T-helper 2 cell treated with Interferon-gamma antibody and Interleukin-4, amounts not matched to agents 5 μg/mL and 100 μg/mL, for 36 hours (primary cell): Measurements from ENCODE around the gene MOB2.

Experiments used
- DNase-seq: peaks from one replicate; pipeline ENCODE4 v3.0.0; 2021; ENCODE audit warnings: low spot score
- H3K27ac Mint-ChIP-seq: one replicate; pipeline ENCODE4 v1.8.0; 2021; ENCODE audit warnings: mild to moderate bottlenecking, mixed read lengths
- H3K27me3 Mint-ChIP-seq: one replicate; pipeline ENCODE4 v1.8.0; 2021; ENCODE audit warnings: low read depth, mixed read lengths
- H3K36me3 Mint-ChIP-seq: one replicate; pipeline ENCODE4 v1.8.0; 2021; ENCODE audit warnings: low read depth, mixed read lengths
- H3K4me1 Mint-ChIP-seq: one replicate; pipeline ENCODE4 v1.8.0; 2021; ENCODE audit warnings: low read depth, mixed read lengths
- H3K4me3 Mint-ChIP-seq: one replicate; pipeline ENCODE4 v1.8.0; 2022; ENCODE audit warnings: mild to moderate bottlenecking, moderate library complexity, mixed read lengths
- H3K9me3 Mint-ChIP-seq: one replicate; pipeline ENCODE4 v1.8.0; 2021; ENCODE audit warnings: mixed read lengths

Gene MOB2

DNA sequence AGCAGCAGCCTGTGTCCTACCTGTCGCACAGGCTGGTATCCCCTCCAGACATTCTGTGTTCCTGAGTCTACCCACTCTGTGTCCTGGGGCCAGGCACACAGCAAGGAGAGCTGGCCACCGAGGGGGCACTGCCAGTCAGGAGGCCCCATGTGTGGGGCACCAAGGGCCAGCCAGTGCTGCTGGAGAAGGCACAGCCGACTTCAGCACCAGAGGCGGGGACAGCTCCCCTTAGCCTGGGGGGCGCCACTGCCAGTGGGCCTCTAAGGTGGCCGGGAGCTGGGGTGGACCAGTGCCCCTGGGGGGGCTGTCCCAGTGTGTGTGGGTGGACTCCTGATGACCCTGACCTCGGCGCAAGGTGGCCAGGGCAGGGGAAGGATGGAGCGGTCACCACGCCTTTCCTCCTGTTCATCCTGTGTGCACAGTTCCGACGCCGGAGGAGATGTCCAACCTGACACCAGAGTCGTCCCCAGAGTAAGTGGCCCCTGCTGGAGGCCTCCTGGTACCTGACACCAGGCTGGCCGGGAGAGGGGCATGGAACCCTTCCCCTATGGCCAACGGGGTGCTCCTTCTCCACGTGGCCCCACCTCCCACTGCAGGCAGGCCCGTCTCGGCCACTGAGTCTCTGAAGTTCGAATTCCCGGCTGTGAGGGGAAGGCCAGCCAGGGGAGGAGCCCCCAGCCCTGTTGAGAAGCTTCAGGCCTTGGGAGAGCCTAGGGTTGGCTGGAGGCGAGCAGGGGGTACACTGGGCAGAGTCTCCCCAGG is 35.4 kb downstream of the MOB2 start:
- H3K4me1 Mint-ChIP-seq: no peaks in the 10 kb centered on the region
- H3K4me3 Mint-ChIP-seq: no peak overlapping the region
- H3K27ac Mint-ChIP-seq: no peak overlapping the region
- H3K36me3 Mint-ChIP-seq: no peaks in the 10 kb centered on the region
- H3K9me3 Mint-ChIP-seq: no peaks in the 10 kb centered on the region
- H3K27me3 Mint-ChIP-seq: no peaks in the 10 kb centered on the region
- DNase-seq: no peak

DNA sequence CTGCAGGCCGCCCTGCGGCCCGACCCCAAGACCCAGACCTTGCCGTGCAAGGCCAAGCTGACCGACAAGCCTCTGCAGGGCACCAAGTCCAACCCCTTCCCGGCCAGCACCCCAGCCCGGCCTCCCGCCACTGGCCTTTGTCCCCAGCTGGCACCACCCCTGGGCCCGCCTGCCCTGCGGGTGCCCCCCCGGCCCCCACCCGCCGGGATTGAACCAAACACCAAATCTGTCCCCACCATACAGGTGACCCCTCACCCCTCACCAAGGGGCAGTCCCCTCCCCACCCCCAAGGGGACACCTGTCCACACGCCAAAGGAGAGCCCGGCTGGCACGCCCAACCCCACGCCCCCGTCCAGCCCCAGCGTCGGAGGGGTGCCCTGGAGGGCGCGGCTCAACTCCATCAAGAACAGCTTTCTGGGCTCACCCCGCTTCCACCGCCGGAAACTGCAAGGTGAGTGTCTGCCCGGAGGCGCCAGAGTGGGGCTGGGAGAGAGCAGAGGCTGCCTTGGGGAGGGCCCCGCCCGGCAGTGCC is 36.2 kb downstream of the MOB2 start:
- Mint-ChIP-seq H3K4me1 (no peaks in the 10 kb centered on the region), H3K9me3 (no peaks in the 10 kb centered on the region), H3K36me3 (no peaks in the 10 kb centered on the region), H3K27ac (no peak overlapping the region), H3K27me3 (no peaks in the 10 kb centered on the region), H3K4me3 (no peak overlapping the region)
- no peak for DNase-seq

DNA sequence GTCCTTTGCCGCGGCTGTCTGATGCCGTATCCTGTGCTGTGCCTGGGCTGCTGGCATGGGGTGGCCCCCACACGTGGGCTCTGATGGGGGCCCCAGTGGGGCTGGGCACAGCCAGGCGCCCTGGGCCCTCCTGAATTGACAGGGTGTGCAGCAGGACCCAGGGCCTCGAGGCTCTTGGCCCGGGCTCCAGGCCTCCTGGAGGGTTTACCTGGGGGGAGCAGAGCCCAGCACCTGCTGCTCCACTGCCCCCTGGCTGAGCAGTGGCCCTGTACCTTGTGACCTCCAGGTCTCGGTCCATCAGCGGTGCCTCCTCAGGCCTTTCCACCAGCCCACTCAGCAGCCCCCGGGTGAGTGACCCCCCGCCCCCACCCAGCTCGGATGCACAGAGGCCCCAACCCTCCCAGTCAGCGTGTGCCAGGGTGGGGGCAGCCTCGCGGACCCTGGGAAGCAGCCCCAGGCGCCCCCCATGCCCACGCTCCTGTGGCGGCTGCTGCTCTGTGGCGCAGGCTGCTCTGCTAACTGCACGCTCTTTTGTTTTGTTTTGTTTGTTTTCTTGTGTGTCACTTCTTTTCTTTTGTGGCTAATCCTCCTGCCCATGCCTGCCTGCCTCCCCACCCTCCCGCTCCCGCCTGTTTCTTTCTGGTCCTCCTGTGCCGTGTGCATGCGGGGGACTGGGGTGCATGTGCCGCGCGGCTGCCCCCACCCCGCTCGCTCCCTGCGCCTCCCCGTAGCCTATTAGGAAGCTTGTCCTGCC is 36.9 kb downstream of the MOB2 start:
- no peak for DNase-seq
- Mint-ChIP-seq H3K4me1 (no peaks in the 10 kb centered on the region), H3K9me3 (no peaks in the 10 kb centered on the region), H3K27me3 (no peaks in the 10 kb centered on the region), H3K27ac (no peak overlapping the region), H3K36me3 (no peaks in the 10 kb centered on the region), H3K4me3 (no peak overlapping the region)

DNA sequence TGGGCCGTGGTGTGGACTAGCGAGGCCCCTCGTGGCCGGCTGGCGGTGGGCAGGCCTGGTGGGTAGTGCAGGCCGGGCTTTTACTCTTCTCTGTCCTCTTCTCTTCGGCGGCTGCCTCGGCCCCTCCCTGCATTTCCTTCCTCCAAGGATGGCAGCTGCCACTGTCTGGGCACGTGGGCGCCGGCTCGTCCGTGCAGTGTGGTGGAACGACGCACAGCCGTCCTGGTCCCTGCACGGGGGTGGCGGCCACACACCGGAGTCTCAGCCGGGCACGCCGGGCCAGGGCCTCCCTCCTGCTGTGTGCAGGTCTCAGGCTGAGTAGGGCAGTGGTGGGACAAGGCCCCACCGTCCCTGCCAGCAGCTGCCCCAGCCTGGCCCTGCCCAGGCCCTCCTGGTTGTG is 37.7 kb downstream of the MOB2 start:
- no peak overlapping the region for H3K4me3 Mint-ChIP-seq
- no peak overlapping the region for H3K27ac Mint-ChIP-seq
- no peak for DNase-seq
- no peaks in the 10 kb centered on the region for H3K36me3 Mint-ChIP-seq
- no peaks in the 10 kb centered on the region for H3K27me3 Mint-ChIP-seq
- H3K4me1 Mint-ChIP-seq: no peaks in the 10 kb centered on the region
- H3K9me3 Mint-ChIP-seq: no peaks in the 10 kb centered on the region

DNA sequence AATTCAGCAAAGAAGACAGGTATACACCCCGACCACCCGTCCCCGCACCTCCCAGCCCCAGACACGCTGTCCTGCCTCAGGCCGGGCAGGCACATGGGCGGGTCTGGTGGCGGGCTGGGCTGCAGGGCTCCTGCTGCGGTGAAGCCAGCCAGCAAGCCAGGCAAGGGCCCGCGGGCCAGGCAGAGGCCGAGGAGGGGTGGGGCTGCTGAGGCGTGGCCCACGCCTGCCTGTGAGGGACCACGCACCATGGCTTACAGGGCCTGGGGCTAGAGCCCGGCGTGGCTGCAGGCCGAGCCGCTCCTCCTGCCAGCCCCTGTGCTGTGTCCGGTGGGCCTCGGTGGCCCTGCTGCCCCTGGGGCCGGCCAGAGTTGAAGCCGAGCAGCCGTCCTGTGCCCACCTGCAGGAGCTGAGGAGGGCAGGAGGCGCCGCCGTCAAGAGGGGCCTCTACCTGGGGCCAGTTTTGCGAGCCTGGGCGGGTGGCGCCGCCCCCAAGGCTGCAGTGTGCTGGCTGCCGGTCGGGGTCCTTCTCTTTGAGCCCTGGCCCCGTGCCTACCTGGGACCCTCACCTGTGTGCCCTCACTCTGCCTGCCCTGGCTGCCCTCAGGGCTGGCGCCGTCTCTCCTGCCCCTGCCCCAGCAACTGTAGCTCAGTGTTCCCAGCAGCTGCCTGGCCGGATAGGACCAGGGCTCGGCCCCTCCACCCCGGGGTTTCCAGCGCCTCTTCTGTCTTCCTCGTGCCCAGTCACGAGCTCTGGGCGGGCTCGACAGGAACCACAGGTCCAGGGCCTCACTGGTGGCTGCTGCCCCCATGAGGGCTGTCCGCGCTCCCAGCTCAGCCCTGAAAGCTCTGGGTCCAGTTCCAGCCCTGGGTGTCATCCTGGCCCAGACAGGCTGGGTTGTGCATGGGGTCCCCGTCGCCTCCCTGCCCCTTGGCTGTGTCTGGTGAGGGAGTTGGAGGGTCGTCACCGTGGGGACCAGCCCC is 38.4 kb downstream of the MOB2 start:
- H3K4me1 Mint-ChIP-seq: no peaks in the 10 kb centered on the region
- H3K4me3 Mint-ChIP-seq: no peak overlapping the region
- no peak overlapping the region for H3K27ac Mint-ChIP-seq
- H3K36me3 Mint-ChIP-seq: no peaks in the 10 kb centered on the region
- no peak for DNase-seq
- no peaks in the 10 kb centered on the region for H3K9me3 Mint-ChIP-seq
- no peaks in the 10 kb centered on the region for H3K27me3 Mint-ChIP-seq

DNA sequence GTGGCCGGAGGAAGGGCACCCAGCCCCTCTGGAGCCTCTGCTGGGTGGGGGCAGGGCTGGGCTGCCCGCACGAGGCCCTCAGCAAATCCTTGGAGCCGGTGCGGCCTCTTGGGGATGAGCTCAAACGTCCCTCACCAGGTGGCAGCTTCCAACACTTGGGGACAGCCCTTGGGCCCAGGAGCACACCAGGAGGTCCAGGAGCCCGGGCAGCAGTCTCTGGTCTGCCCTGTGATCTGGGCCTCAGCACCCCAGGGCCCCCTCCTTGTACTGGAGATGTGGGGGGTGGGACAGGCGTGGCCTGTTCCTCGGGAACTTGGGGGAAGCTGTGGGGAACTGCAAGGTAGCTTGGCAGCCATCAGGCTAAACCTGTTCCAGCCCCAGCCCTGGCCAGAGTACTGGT is 40.0 kb downstream of the MOB2 start:
- no peaks in the 10 kb centered on the region for H3K36me3 Mint-ChIP-seq
- H3K4me3 Mint-ChIP-seq: no peak overlapping the region
- no peaks in the 10 kb centered on the region for H3K4me1 Mint-ChIP-seq
- no peak for DNase-seq
- no peaks in the 10 kb centered on the region for H3K9me3 Mint-ChIP-seq
- no peak overlapping the region for H3K27ac Mint-ChIP-seq
- H3K27me3 Mint-ChIP-seq: no peaks in the 10 kb centered on the region

DNA sequence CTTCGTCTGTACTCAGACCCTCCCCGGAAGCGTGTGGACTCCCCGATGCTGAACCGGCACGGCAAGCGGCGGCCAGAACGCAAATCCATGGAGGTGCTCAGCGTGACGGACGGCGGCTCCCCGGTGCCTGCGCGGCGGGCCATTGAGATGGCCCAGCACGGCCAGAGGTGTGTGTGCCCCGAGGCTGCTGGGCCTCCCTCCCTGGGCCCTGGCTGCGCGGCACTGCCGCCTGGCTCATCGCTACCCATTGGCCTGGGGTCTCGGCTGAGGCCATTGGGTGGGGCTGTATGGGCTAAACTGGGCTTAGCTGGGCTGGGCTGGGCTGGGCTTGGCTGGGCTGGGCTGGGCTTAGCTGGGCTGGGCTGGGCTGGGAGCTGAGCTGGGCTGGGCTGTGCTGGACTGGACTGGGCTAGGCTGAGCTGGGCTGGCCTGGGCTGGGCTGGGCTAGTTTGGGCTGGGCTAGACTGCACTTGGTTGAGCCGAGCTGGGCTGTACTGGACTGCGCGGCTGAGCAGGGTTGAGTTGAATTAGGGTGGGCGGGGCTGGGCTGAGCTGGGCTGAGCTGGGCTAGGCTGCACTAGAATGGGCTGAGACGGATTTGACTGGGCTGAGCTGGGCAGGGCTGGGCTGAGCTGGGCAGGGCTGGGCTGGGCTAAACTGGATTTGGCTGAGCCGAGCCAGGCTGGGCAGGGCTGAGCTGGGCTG is 40.7 kb downstream of the MOB2 start:
- no peaks in the 10 kb centered on the region for H3K4me1 Mint-ChIP-seq
- H3K36me3 Mint-ChIP-seq: no peaks in the 10 kb centered on the region
- no peak overlapping the region for H3K4me3 Mint-ChIP-seq
- H3K27me3 Mint-ChIP-seq: no peaks in the 10 kb centered on the region
- no peak overlapping the region for H3K27ac Mint-ChIP-seq
- DNase-seq: no peak
- H3K9me3 Mint-ChIP-seq: no peaks in the 10 kb centered on the region

DNA sequence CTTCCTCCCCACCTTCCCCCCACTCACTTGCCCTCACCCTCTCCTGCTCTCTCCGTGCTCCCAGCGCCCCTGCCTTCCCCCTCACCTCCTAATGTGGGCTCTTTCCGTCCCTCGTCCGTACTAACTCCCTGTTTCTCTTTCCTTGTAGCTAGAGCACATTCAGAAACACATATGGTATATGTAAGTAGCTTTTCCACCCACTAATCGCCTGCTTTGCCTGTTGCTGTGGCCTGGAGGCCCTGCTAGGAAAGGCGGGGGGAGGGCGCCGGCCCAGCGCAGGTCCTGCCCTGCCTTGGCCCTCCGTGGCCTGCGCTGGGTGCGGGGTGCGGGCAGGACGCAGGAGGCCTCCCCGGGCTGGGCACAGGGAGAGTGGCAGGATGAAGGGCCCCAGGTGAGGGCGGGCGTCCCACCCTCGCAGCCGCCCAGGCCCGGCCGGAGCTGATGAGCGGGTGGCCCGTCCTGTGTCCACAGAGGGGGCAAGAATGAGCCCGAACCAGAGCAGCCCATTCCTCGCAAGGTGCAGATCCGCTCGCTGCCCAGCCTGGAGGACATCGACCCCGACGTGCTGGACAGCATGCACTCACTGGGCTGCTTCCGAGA is 41.7 kb downstream of the MOB2 start:
- DNase-seq: no peak
- Mint-ChIP-seq H3K4me1 (no peaks in the 10 kb centered on the region), H3K36me3 (no peaks in the 10 kb centered on the region), H3K4me3 (no peak overlapping the region), H3K27me3 (no peaks in the 10 kb centered on the region), H3K27ac (no peak overlapping the region), H3K9me3 (no peaks in the 10 kb centered on the region)

DNA sequence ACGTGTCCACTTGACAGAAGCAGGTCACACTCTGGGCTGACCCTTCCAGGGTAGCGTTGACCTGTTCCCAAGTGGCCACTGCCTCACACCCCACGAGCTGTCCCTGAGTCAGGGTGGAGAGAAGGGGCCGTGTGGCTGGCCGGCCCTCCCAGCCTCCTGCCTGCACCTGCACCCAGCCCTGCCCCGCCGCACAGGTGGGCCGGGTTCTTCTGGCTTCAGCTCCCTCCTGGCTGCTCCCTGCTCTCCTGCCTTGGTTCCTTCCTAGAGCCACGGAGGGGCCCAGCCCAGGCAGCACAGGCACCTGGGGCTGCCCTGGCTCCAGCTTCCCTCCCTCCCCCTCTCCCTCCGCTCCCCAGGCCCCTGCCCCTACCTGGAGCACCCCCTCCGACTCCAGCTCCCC is 42.3 kb downstream of the MOB2 start:
- Mint-ChIP-seq H3K4me3 (no peak overlapping the region), H3K9me3 (no peaks in the 10 kb centered on the region), H3K27ac (no peak overlapping the region), H3K36me3 (no peaks in the 10 kb centered on the region), H3K27me3 (no peaks in the 10 kb centered on the region), H3K4me1 (no peaks in the 10 kb centered on the region)
- no peak for DNase-seq

DNA sequence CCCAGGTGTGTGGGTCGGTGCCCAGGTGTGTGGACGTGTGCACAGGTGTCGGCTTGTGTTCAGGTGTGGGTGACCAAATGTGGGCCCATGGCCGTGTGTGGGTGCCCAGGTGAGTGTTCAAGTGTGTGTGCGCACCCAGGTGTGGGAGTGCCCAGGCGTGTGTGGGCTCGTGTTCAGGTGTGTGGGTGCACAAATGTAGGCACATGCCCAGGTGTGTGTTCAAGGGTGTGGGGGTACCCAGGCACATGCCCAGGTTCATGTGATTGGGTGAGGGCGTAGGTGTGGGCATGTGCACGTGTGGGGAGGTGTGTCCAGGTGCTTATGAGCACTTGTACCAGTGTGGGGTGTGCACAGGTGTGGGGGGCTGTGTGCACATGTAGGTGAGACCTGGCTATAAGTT is 42.8 kb downstream of the MOB2 start:
- Mint-ChIP-seq H3K4me3 (no peak overlapping the region), H3K27me3 (no peaks in the 10 kb centered on the region), H3K27ac (no peak overlapping the region), H3K9me3 (no peaks in the 10 kb centered on the region), H3K4me1 (no peaks in the 10 kb centered on the region), H3K36me3 (no peaks in the 10 kb centered on the region)
- no peak for DNase-seq

DNA sequence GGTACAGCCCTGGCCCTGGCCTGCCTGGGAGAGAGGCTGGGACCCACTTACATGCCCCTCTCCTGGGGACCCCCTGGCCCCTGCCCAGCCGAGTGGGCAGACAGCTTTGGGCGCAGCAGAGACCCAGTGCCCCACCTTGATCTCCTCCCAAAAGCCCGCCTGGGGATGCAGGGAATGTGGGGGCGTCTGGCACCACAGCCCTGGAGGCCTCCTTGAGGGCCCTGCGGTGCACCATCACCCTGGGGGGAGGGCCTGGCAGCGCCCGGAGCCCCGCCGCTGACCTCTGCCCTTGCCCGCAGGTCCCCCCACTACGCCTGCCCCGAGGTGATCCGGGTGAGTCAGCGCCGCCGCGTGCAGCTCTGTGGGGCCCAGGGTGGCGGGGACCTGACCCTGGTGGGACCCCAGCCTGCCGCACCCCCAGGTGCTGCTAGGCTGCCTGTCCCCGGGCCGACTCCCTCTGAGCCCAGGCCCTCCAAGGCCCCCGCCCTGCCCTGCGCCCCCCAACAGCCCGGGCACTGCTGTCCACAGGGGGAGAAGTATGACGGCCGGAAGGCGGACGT is 43.7 kb downstream of the MOB2 start:
- no peaks in the 10 kb centered on the region for H3K36me3 Mint-ChIP-seq
- no peak overlapping the region for H3K27ac Mint-ChIP-seq
- no peaks in the 10 kb centered on the region for H3K4me1 Mint-ChIP-seq
- H3K4me3 Mint-ChIP-seq: no peak overlapping the region
- DNase-seq: no peak
- no peaks in the 10 kb centered on the region for H3K9me3 Mint-ChIP-seq
- no peaks in the 10 kb centered on the region for H3K27me3 Mint-ChIP-seq

DNA sequence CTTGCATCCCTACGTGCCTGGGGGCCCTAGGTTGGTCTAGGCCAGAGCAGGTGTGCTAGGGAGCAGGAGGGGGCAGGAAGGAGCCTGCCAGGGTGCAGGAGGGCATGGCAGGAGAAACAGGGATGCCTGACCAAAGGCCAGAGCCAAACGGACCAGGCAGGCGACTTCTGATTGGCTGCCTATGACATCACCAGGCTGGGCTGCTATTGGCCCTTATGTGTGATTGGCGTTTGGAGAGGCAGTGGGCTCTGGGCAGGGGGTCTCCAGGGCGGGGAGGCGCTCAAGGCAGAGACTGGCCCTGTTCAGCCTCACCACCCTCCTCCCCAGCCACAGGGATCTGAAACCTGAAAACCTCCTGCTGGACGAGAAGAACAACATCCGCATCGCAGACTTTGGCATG is 44.4 kb downstream of the MOB2 start:
- Mint-ChIP-seq H3K36me3 (no peaks in the 10 kb centered on the region), H3K27me3 (no peaks in the 10 kb centered on the region), H3K4me3 (no peak overlapping the region), H3K9me3 (no peaks in the 10 kb centered on the region), H3K27ac (no peak overlapping the region), H3K4me1 (no peaks in the 10 kb centered on the region)
- no peak for DNase-seq

DNA sequence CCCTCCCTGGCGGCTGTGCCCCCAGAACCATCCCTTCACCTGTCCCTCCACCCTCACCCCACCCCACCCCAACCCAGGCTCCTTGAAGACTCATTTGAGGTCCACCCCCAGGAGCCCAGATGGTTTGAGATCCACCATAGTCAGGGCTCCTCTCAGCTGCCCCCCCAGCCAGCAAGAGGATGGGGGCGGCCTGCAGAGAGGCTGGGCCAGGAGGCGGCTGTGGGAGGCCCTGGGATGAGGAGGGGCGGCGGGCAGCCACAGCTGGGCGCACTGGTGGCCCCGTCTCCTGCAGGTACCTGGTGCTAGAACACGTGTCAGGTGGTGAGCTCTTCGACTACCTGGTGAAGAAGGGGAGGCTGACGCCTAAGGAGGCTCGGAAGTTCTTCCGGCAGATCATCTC is 46.1 kb downstream of the MOB2 start:
- no peaks in the 10 kb centered on the region for H3K9me3 Mint-ChIP-seq
- no peaks in the 10 kb centered on the region for H3K4me1 Mint-ChIP-seq
- no peaks in the 10 kb centered on the region for H3K27me3 Mint-ChIP-seq
- H3K4me3 Mint-ChIP-seq: no peak overlapping the region
- H3K27ac Mint-ChIP-seq: no peak overlapping the region
- H3K36me3 Mint-ChIP-seq: no peaks in the 10 kb centered on the region
- DNase-seq: no peak
